Activated T-cell treated with anti-CD3 and anti-CD28 coated beads, Interleukin-2, amount 50 U/mL, for 1 hour (primary cell): Measurements from ENCODE around the gene MAP4K4.
"Not testable (repeated sequence)": the region's sequence is repeated elsewhere in the genome, so short reads cannot be mapped to it uniquely, and the experiment has no call there.

Experiments
- DNase-seq: peaks from one replicate; pipeline ENCODE4 v3.0.0-alpha.2; 2020

Gene MAP4K4

DNA sequence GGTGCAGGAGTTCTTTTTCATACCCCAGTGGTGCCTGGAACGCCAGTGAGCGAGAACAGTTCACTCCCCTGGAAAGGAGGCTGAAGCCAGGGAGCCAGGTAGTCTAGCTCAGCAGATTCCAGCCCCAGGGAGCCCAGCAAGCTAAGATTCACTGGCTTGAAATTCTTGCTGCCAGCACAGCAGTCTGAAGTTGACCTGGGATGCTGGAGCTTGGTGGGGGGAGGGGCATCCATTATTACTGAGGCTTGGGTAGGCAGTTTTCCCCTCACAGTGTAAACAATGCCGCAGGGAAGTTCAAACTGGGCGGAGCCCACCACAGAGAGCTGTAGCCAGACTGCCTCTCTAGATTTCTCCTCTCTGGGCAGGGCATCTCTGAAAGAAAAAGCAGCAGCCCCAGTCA is 238.3 kb downstream of the MAP4K4 start:
- not testable (repeated sequence) for DNase-seq

GRCh38 chr2:101942851-101943250 is 245.3 kb downstream of the MAP4K4 start:
- DNase-seq = no peak
